HCT116 (cell line): ENCODE measurements around the gene TVP23A. TPM values are rescaled to one million over a fixed set of nuclear protein-coding genes. Genes with fewer than 3 reads are reported as not detected.

ENCODE experiments used
- ATAC-seq: fragments of 200-7000 bp; cut with Tn5 transposase; 2 replicates; pipeline ENCODE4 v1.9.1; 2020; ENCODE audit warnings: mild to moderate bottlenecking, moderate library complexity
- BruUV-seq: library from RNA; stranded (reverse); fragments of 400-500 nt; replicated peaks from 2 replicates; lab custom pipeline; 2021; lab: Mats Ljungman, UMichigan
- CTCF ChIA-PET: fragments of 300-600 bp; sonication (Branson Sonifier 250); formaldehyde crosslinking; loops from one replicate; lab custom pipeline; 2021; ENCODE audit warnings: antibody characterized with exemption; lab: Charles Lee
- POLR2A ChIA-PET: fragments of 300-600, 350-600 bp; sonication (Branson Sonifier 250); formaldehyde crosslinking; loops from one replicate; lab custom pipeline; 2021; ENCODE audit warnings: antibody characterized with exemption; lab: Charles Lee
- RAD21 ChIA-PET, 2 experiments: fragments of 300-600 bp; sonication (Branson Sonifier 250); formaldehyde crosslinking; loops; one replicate each; lab custom pipeline; 2023; ENCODE audit warnings: low total read pairs in 2 of 2; ENCODE audit not compliant: uncharacterized antibody in 2 of 2, unreplicated experiment in 2 of 2, low non-redundant PET in 1 of 2; lab: Charles Lee
- DNase-seq: peaks from one replicate; pipeline ENCODE4 v3.0.0-alpha.2; 2010; ENCODE audit warnings: low read depth, low spot score
- H2AFZ ChIP-seq: fragments of 200-600 bp; shearing (Covaris generic), sonication (generic); 2 replicates; pipeline ENCODE4 v1.6.1; 2017; ENCODE audit warnings: low read depth, mixed run types, mixed read lengths, antibody characterized with exemption, low read length; ENCODE audit not compliant: poor library complexity, severe bottlenecking
- H3K27ac ChIP-seq: 2 replicates; pipeline ENCODE4 v1.5.1; 2012; ENCODE audit warnings: low read depth, low read length
- H3K27me3 ChIP-seq: fragments of 200-600 bp; sonication (generic); 2 replicates; pipeline ENCODE4 v1.6.1; 2016; ENCODE audit warnings: mixed run types, low read length, mixed read lengths; ENCODE audit not compliant: insufficient read depth
- H3K36me3 ChIP-seq, 2 experiments: fragments of 200-500 bp in 1 of 2; fragments of 200-600 bp in 1 of 2; sonication (Bioruptor generic) in 1 of 2; sonication (generic) in 1 of 2; 2 replicates each; pipeline versions ENCODE4 v1.5.1 to v1.6.1; 2014 to 2016; ENCODE audit warnings: low read length in 2 of 2, inconsistent platforms in 1 of 2, mixed read lengths in 1 of 2, mixed run types in 1 of 2; ENCODE audit not compliant: insufficient read depth in 2 of 2, control insufficient read depth in 1 of 2
- H3K4me1 ChIP-seq, 2 experiments: fragments of 200-600 bp in 1 of 2; sonication (generic) in 1 of 2; 2 replicates each; pipeline versions ENCODE4 v1.5.1 to v1.6.1; 2012 to 2017; ENCODE audit warnings: low read length in 2 of 2, inconsistent platforms in 1 of 2, mild to moderate bottlenecking in 1 of 2, mixed read lengths in 1 of 2, mixed run types in 1 of 2, moderate library complexity in 1 of 2; ENCODE audit not compliant: insufficient read depth in 2 of 2, control insufficient read depth in 1 of 2
- H3K4me2 ChIP-seq: fragments of 200-600 bp; sonication (generic); 2 replicates; pipeline ENCODE4 v1.6.1; 2017; ENCODE audit warnings: mixed run types, low read length, mixed read lengths
- H3K4me3 ChIP-seq, 2 experiments: fragments of 200-600 bp in 1 of 2; sonication (generic) in 1 of 2; replicated peaks in 1 of 2; 2 replicates each; pipeline ENCODE4 v1.5.1; 2011 to 2016; ENCODE audit warnings: low read length in 2 of 2, control low read depth in 1 of 2, low read depth in 1 of 2, mild to moderate bottlenecking in 1 of 2, mixed read lengths in 1 of 2, mixed run types in 1 of 2
- H3K79me2 ChIP-seq: fragments of 200-600 bp; sonication (generic); 2 replicates; pipeline ENCODE4 v1.6.1; 2017; ENCODE audit warnings: mild to moderate bottlenecking, mixed run types, low read length, moderate library complexity, mixed read lengths; ENCODE audit not compliant: insufficient read depth
- H3K9ac ChIP-seq: fragments of 200-600 bp; sonication (generic); 2 replicates; pipeline ENCODE4 v1.6.1; 2016; ENCODE audit warnings: low read length, mixed read lengths
- H3K9me2 ChIP-seq: fragments of 200-600 bp; sonication (generic), shearing (Covaris generic); 2 replicates; pipeline ENCODE4 v1.6.1; 2017; ENCODE audit warnings: mixed run types, mild to moderate bottlenecking, moderate library complexity; ENCODE audit not compliant: insufficient read depth
- H3K9me3 ChIP-seq, 2 experiments: fragments of 200-500 bp in 1 of 2; fragments of 200-600 bp in 1 of 2; sonication (Bioruptor generic) in 1 of 2; sonication (generic) in 1 of 2; 2 replicates each; pipeline ENCODE4 v1.6.1; 2014 to 2017; ENCODE audit warnings: low read length in 2 of 2, mixed read lengths in 2 of 2, inconsistent platforms in 1 of 2, low read depth in 1 of 2, mild to moderate bottlenecking in 1 of 2, mixed run types in 1 of 2, moderate library complexity in 1 of 2; ENCODE audit not compliant: control insufficient read depth in 1 of 2, insufficient read depth in 1 of 2
- H4K20me1 ChIP-seq: fragments of 200-600 bp; sonication (generic), shearing (Covaris generic); 2 replicates; pipeline ENCODE4 v1.6.1; 2017; ENCODE audit warnings: mixed run types, mild to moderate bottlenecking, moderate library complexity; ENCODE audit not compliant: insufficient read depth
- ATF3 ChIP-seq: IDR thresholded peaks from 2 replicates; pipeline ENCODE4 v1.6.1; 2012
- CBX3 ChIP-seq: IDR thresholded peaks from 2 replicates; pipeline ENCODE4 v1.6.1; 2012; ENCODE audit warnings: low read depth
- CEBPB ChIP-seq: IDR thresholded peaks from 2 replicates; pipeline ENCODE4 v1.6.1; 2012; ENCODE audit warnings: low read depth
- CTCF ChIP-seq, 3 experiments: fragments of 200-600 bp in 1 of 3; sonication (generic) in 1 of 3; IDR thresholded peaks in 2 of 3; conservative IDR thresholded peaks in 1 of 3; 2 replicates each; pipeline ENCODE4 v1.5.1; 2012 to 2017; ENCODE audit warnings: low read depth in 2 of 3, low read length in 2 of 3, antibody characterized with exemption in 1 of 3, borderline replicate concordance in 1 of 3, control low read depth in 1 of 3, mild to moderate bottlenecking in 1 of 3, mixed read lengths in 1 of 3, mixed run types in 1 of 3, moderate library complexity in 1 of 3; ENCODE audit not compliant: insufficient read depth in 1 of 3
- EGR1 ChIP-seq: IDR thresholded peaks from 2 replicates; pipeline ENCODE4 v1.6.1; 2012; ENCODE audit warnings: low read depth
- ELF1 ChIP-seq: IDR thresholded peaks from 2 replicates; pipeline ENCODE4 v1.6.1; 2012; ENCODE audit warnings: low read depth, borderline replicate concordance
- EZH2 ChIP-seq: fragments of 200-600 bp; sonication (generic); IDR thresholded peaks from 2 replicates; pipeline ENCODE4 v1.6.1; 2017; ENCODE audit warnings: antibody characterized with exemption, mixed run types
- FOSL1 ChIP-seq: IDR thresholded peaks from 2 replicates; pipeline ENCODE4 v1.6.1; 2012; ENCODE audit warnings: low read depth
- JUND ChIP-seq: IDR thresholded peaks from 2 replicates; pipeline ENCODE4 v1.6.1; 2012
- POLR2A ChIP-seq: IDR thresholded peaks from 2 replicates; pipeline ENCODE4 v1.7.0; 2011; ENCODE audit warnings: borderline replicate concordance; ENCODE audit not compliant: insufficient read depth, insufficient read length; ENCODE audit errors: extremely low read depth
- POLR2AphosphoS5 ChIP-seq: IDR thresholded peaks from 2 replicates; pipeline ENCODE4 v1.6.1; 2011; ENCODE audit warnings: mild to moderate bottlenecking, low read depth, low read length, moderate library complexity
- RAD21 ChIP-seq: IDR thresholded peaks from 2 replicates; pipeline ENCODE4 v1.6.1; 2012; ENCODE audit warnings: low read depth, mild to moderate bottlenecking
- REST ChIP-seq: IDR thresholded peaks from 2 replicates; pipeline ENCODE4 v1.6.1; 2012; ENCODE audit warnings: low read depth
- SIN3A ChIP-seq: IDR thresholded peaks from 2 replicates; pipeline ENCODE4 v1.6.1; 2012; ENCODE audit warnings: low read depth
- SRF ChIP-seq: IDR thresholded peaks from 2 replicates; pipeline ENCODE4 v1.6.1; 2012; ENCODE audit warnings: low read depth
- TCF7L2 ChIP-seq: IDR thresholded peaks from 2 replicates; pipeline ENCODE4 v1.7.0; 2011; ENCODE audit warnings: borderline replicate concordance, inconsistent platforms; ENCODE audit not compliant: insufficient read depth, insufficient read length; ENCODE audit errors: extremely low read depth
- ZBTB33 ChIP-seq: IDR thresholded peaks from 2 replicates; pipeline ENCODE4 v1.6.1; 2011; ENCODE audit warnings: mild to moderate bottlenecking, low read length, moderate library complexity; ENCODE audit not compliant: insufficient replicate concordance; ENCODE audit errors: extremely low read depth
- ZFX ChIP-seq: fragments of 450-650 bp; IDR thresholded peaks from 2 replicates; pipeline ENCODE4 v1.6.1; 2017
- ZNF274 ChIP-seq: fragments of 200-500 bp; sonication (Bioruptor generic); IDR thresholded peaks from 2 replicates; pipeline ENCODE4 v1.6.1; 2014; ENCODE audit warnings: mild to moderate bottlenecking, low read depth, low read length, inconsistent platforms
- intact Hi-C: fragments of 100-400 bp; cut with micrococcal nuclease; formaldehyde crosslinking; loops from 2 replicates; pipeline ENCODE4 v1.10.0; 2022
- total RNA-seq: library from RNA; stranded (reverse); gene quantifications from one replicate; pipeline ENCODE4 v1.2.1, GENCODE V29; 2021; ENCODE audit not compliant: unreplicated experiment

TVP23A gene
- total RNA-seq, 1 experiment from 2014 or later, result not detected

GRCh38 chr16:10776280-10776679, 42.3 kb downstream of the TVP23A start:
- ChIA-PET POLR2A (no interaction called here), RAD21 (no interaction called here), CTCF (interaction anchor here (0.7 kb wide), 1 partner anchor 265 kb away, joined by 3 read pairs; no protein-coding TSS in a partner anchor)
- H3K9ac ChIP-seq, result no peak overlapping the region
- no peaks in the 10 kb centered on the region for H4K20me1 ChIP-seq
- ATAC-seq, result no peak
- BruUV-seq, result no TSS peak
- H3K27me3 ChIP-seq, result no peaks in the 10 kb centered on the region
- no peaks in the 10 kb centered on the region for H3K36me3 ChIP-seq
- DNase-seq, result no peak
- no peaks in the 10 kb centered on the region for H3K79me2 ChIP-seq
- H3K9me2 ChIP-seq, result no peaks in the 10 kb centered on the region
- intact Hi-C loops, result no loop called here
- H3K4me3 ChIP-seq, result no peak overlapping the region
- H3K27ac ChIP-seq, result no peak overlapping the region
- H3K9me3 ChIP-seq, result no peaks in the 10 kb centered on the region
- H2AFZ ChIP-seq, result no peak overlapping the region
- peaks cover 0 to 8% of the 10 kb centered on the region in 2 experiments; a peak in 2 of 4 replicates for H3K4me1 ChIP-seq
- no peak overlapping the region for H3K4me2 ChIP-seq
- TF ChIP-seq EGR1 (no peak), CTCF (IDR thresholded peaks at IDR 0.05 in 2 of 3, conservative IDR thresholded peaks at IDR 0.05 in 1 of 3; ENCODE audit: borderline replicate concordance in 1 of 3, insufficient read depth in 1 of 3, low read depth in 2 of 3, low read length in 2 of 3) (no peak), SRF (no peak), REST (no peak), ELF1 (no peak), POLR2A (no peak), ZNF274 (no peak), ATF3 (no peak), ZBTB33 (no peak), FOSL1 (no peak), POLR2AphosphoS5 (no peak), ZFX (no peak), CBX3 (no peak), EZH2 (no peak), JUND (no peak), TCF7L2 (no peak), CEBPB (no peak), RAD21 (no peak), SIN3A (no peak)
